GM12878 (cell line): Measurements from ENCODE around the gene CIDEC. TPM values are rescaled to one million over a fixed set of nuclear protein-coding genes. Genes with fewer than 3 reads are reported as not detected.

Source experiments
- ATAC-seq: fragments of 200-7000 bp; cut with Tn5 transposase; 3 replicates; pipeline ENCODE4 v1.9.1; 2020; ENCODE audit warnings: mild to moderate bottlenecking, moderate library complexity
- BruUV-seq: library from RNA; stranded (reverse); fragments of 400-500 nt; replicated peaks from 2 replicates; lab custom pipeline; 2021; lab: Mats Ljungman, UMichigan
- CTCF ChIA-PET: fragments of 300-600 bp; sonication (Branson Sonifier 250); formaldehyde crosslinking; extraction: SDS; loops from one replicate; lab custom pipeline; 2021; ENCODE audit warnings: inconsistent platforms; lab: Yijun Ruan, JAX
- POLR2A ChIA-PET: fragments of 350-600 bp; formaldehyde crosslinking; extraction: SDS; loops from one replicate; lab custom pipeline; 2021; ENCODE audit warnings: inconsistent platforms; lab: Charles Lee
- RAD21 ChIA-PET: fragments of 300-600 bp; sonication (Branson Sonifier 250); formaldehyde crosslinking; loops from one replicate; lab custom pipeline; 2023; ENCODE audit warnings: antibody characterized with exemption; ENCODE audit not compliant: unreplicated experiment; lab: Charles Lee
- SMC1A ChIA-PET: fragments of 300-600 bp; sonication (Branson Sonifier 250); formaldehyde crosslinking; loops from one replicate; lab custom pipeline; 2023; ENCODE audit not compliant: unreplicated experiment, uncharacterized antibody; lab: Charles Lee
- DNase-seq: peaks from one replicate; pipeline ENCODE4 v3.0.0-alpha.2; 2011; ENCODE audit warnings: low read depth, low spot score
- FAIRE-seq: peaks from 3 replicates; lab custom pipeline; 2011; peaks lifted over from hg19 to GRCh38; lab: Jason Lieb, UNC
- H2AFZ ChIP-seq: 2 replicates; pipeline ENCODE4 v1.6.0; 2011; ENCODE audit warnings: low read depth, low read length, control low read depth; ENCODE audit not compliant: control insufficient read depth
- H3K27ac ChIP-seq: 2 replicates; pipeline ENCODE4 v1.5.1; 2011; ENCODE audit warnings: control low read depth; ENCODE audit not compliant: control insufficient read depth, insufficient read depth
- H3K27me3 ChIP-seq, 2 experiments: replicated peaks in 1 of 2; 2 replicates each; pipeline versions ENCODE4 v1.6.0 to v1.6.1; 2011; ENCODE audit warnings: low read length in 1 of 2; ENCODE audit not compliant: control insufficient read depth in 2 of 2, insufficient read depth in 2 of 2
- H3K36me3 ChIP-seq, 2 experiments: 2 replicates each; pipeline ENCODE4 v1.5.1; 2011; ENCODE audit warnings: low read length in 1 of 2; ENCODE audit not compliant: control insufficient read depth in 2 of 2, insufficient read depth in 2 of 2
- H3K4me1 ChIP-seq: 2 replicates; pipeline ENCODE4 v1.6.1; 2011; ENCODE audit warnings: mild to moderate bottlenecking, low read length, moderate library complexity, mixed read lengths; ENCODE audit not compliant: control insufficient read depth, insufficient read depth
- H3K4me2 ChIP-seq: 2 replicates; pipeline ENCODE4 v1.6.0; 2011; ENCODE audit warnings: control low read depth; ENCODE audit not compliant: control insufficient read depth, insufficient read depth
- H3K4me3 ChIP-seq: fragments of 200-600 bp; sonication (generic); 2 replicates; pipeline ENCODE4 v1.5.1; 2016
- H3K79me2 ChIP-seq: 2 replicates; pipeline ENCODE4 v1.6.0; 2011; ENCODE audit warnings: low read length; ENCODE audit not compliant: control insufficient read depth, insufficient read depth
- H3K9ac ChIP-seq: 2 replicates; pipeline ENCODE4 v1.8.0; 2011; ENCODE audit warnings: low read length, control low read depth, mixed read lengths; ENCODE audit not compliant: control insufficient read depth, insufficient read depth
- H3K9me3 ChIP-seq: replicated peaks from 3 replicates; pipeline ENCODE4 v1.5.1; 2011; ENCODE audit warnings: mild to moderate bottlenecking, low read length; ENCODE audit not compliant: control insufficient read depth, insufficient read depth
- H4K20me1 ChIP-seq: 2 replicates; pipeline ENCODE4 v1.6.0; 2011; ENCODE audit not compliant: control insufficient read depth, insufficient read depth
- EED ChIP-seq: sonication (generic); IDR thresholded peaks from 2 replicates; pipeline ENCODE4 v1.6.1; 2016; ENCODE audit warnings: antibody characterized with exemption, low read depth
- ZNF217 ChIP-seq: fragments of 450-650 bp; IDR thresholded peaks from 2 replicates; pipeline ENCODE4 v1.6.1; 2017; ENCODE audit warnings: antibody characterized with exemption, mild to moderate bottlenecking
- WGBS: methylation state at CpG from one replicate; pipeline ENCODE4 v1.1.6; 2016; ENCODE audit warnings: low lambda C conversion rate; ENCODE audit not compliant: insufficient replicate concordance, insufficient coverage; ENCODE audit errors: missing lambda C conversion rate; 5-methylcytosine and 5-hydroxymethylcytosine counted together
- in situ Hi-C: fragments of 300-500 bp; cut with MboI; formaldehyde crosslinking; loops from 9 replicates; pipeline ENCODE4 v1.14.3; 2018; ENCODE audit warnings: mixed read lengths
- intact Hi-C: fragments of 100-400 bp; cut with micrococcal nuclease; formaldehyde crosslinking; loops from one replicate; pipeline ENCODE4 v1.14.2; 2022; ENCODE audit not compliant: unreplicated experiment
- polyA plus RNA-seq, 11 experiments: library from polyadenylated mRNA; depleted of rRNA in 4 of 11; unstranded in 6 of 11; stranded (reverse) in 5 of 11; fragments of >200 nt; fragmentation: Nextera tagmentation in 4 of 11; fragmentation: Illumina TruSeq in 1 of 11; extraction: Ambion mirVana in 4 of 11; extraction: Trizol in 1 of 11; gene quantifications; 1 replicate in 1 of 11; 2 replicates in 10 of 11; pipeline versions ENCODE4 v1.2.1 to v1.2.3, GENCODE V29; 2011 to 2016; ENCODE audit warnings: inconsistent platforms in 2 of 11, missing spikeins in 2 of 11, low read depth in 1 of 11
- total RNA-seq, 4 experiments: library from RNA; depleted of rRNA in 3 of 4; stranded (reverse); fragments of >200 nt in 3 of 4; fragmentation: Illumina TruSeq in 1 of 4; extraction: Trizol in 1 of 4; gene quantifications; 2 replicates each; pipeline versions ENCODE4 v1.2.1 to v1.2.3, GENCODE V29; 2013 to 2021
- TF ChIP-seq, protein P1 (sequence below): fragments of 450-650 bp; IDR thresholded peaks from 2 replicates; pipeline ENCODE4 v1.6.1; 2016; ENCODE audit warnings: mild to moderate bottlenecking, moderate library complexity, borderline replicate concordance

The CIDEC gene
- total and polyA plus RNA-seq, 10 of the 15 experiments (the other 5 are each of a cell fraction or from before 2014, with no cell fraction given): 0.10 to 0.49 TPM; not detected in 8

- RAD21 ChIA-PET: no interaction called here
- H4K20me1 ChIP-seq: no peaks in the 10 kb centered on the region
- POLR2A ChIA-PET: interaction anchor here (1.0 kb wide), 1 partner anchor 15 kb away, joined by 3 read pairs; no protein-coding TSS in a partner anchor
- no peaks in the 10 kb centered on the region for H3K27me3 ChIP-seq
- no peaks in the 10 kb centered on the region for H3K9me3 ChIP-seq
- no peaks in the 10 kb centered on the region for H3K4me1 ChIP-seq
- no peaks in the 10 kb centered on the region for H3K79me2 ChIP-seq
- SMC1A ChIA-PET: interaction anchor here (0.5 to 1.2 kb wide), 2 partner anchors 13 to 319 kb away, joined by 3 read pairs; no protein-coding TSS in a partner anchor
- intact Hi-C loops (no loop called here), in situ Hi-C loops (no loop called here)
- CTCF ChIA-PET: interaction anchor here (0.5 to 1.0 kb wide), 2 partner anchors 104 to 325 kb away, joined by 3 read pairs; no protein-coding TSS in a partner anchor
- H3K4me3 ChIP-seq: no peak overlapping the region
- no peak overlapping the region for H3K4me2 ChIP-seq
- H3K36me3 ChIP-seq: peaks cover 5 to 6% of the 10 kb centered on the region in 2 experiments; a peak in 2 of 4 replicates
- ATAC-seq (no peak), FAIRE-seq (no peak), DNase-seq (no peak)
- no peak overlapping the region for H2AFZ ChIP-seq
- no peak overlapping the region for H3K27ac ChIP-seq
- no peak overlapping the region for H3K9ac ChIP-seq
- WGBS: 97% methylated on average over 17 of the region's 17 CpGs
- BruUV-seq: no TSS peak
- TF ChIP-seq, protein P1, sequence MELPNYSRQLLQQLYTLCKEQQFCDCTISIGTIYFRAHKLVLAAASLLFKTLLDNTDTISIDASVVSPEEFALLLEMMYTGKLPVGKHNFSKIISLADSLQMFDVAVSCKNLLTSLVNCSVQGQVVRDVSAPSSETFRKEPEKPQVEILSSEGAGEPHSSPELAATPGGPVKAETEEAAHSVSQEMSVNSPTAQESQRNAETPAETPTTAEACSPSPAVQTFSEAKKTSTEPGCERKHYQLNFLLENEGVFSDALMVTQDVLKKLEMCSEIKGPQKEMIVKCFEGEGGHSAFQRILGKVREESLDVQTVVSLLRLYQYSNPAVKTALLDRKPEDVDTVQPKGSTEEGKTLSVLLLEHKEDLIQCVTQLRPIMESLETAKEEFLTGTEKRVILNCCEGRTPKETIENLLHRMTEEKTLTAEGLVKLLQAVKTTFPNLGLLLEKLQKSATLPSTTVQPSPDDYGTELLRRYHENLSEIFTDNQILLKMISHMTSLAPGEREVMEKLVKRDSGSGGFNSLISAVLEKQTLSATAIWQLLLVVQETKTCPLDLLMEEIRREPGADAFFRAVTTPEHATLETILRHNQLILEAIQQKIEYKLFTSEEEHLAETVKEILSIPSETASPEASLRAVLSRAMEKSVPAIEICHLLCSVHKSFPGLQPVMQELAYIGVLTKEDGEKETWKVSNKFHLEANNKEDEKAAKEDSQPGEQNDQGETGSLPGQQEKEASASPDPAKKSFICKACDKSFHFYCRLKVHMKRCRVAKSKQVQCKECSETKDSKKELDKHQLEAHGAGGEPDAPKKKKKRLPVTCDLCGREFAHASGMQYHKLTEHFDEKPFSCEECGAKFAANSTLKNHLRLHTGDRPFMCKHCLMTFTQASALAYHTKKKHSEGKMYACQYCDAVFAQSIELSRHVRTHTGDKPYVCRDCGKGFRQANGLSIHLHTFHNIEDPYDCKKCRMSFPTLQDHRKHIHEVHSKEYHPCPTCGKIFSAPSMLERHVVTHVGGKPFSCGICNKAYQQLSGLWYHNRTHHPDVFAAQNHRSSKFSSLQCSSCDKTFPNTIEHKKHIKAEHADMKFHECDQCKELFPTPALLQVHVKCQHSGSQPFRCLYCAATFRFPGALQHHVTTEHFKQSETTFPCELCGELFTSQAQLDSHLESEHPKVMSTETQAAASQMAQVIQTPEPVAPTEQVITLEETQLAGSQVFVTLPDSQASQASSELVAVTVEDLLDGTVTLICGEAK: no peak
- TF ChIP-seq ZNF217 (no peak), EED (no peak)
Observed at GRCh38 chr3:9828801-9829755, 51.0 kb downstream of the CIDEC start.
